ENCODE measurements around the gene CPNE7. TPM values are rescaled to one million over a fixed set of nuclear protein-coding genes. Genes with fewer than 3 reads are reported as not detected.

Gene CPNE7
- total and polyA plus RNA-seq, 5 donors: not detected

DNA sequence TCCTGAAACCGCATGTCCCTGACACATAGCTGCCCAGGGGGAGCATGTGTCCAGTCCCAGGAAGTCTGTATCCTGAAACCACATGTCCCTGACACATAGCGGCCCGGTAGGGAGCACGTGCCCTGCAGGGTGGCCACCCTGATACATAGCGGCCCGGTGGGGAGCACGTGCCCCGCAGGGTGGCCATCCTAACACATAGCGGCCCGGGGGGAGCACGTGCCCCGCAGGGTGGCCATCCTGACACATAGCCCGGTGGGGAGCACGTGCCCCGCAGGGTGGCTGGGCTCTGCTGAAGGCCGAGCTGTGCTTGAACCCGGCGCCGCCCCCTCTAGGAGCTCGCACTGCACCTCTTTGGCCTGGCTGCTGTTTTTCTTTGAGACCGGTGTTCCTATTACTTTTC is 33.8 kb upstream of the CPNE7 start:
- intact Hi-C loops (cut with DNase I): no loop called here
- Histone ChIP-seq H3K4me3 (ENCODE audit: low read length) (no peak overlapping the region), H3K9me3 (ENCODE audit: control insufficient read depth, low read length) (no peaks in the 10 kb centered on the region), H3K27ac (ENCODE audit: low read length) (no peak overlapping the region), H3K27me3 (ENCODE audit: control insufficient read depth, insufficient read depth) (no peaks in the 10 kb centered on the region), H3K4me1 (ENCODE audit: control insufficient read depth, insufficient read depth, low read length) (no peaks in the 10 kb centered on the region)
- peak; percentile 4 to 9 for ATAC-seq
- WGBS: 90% methylated on average over 21 of the region's 21 CpGs
- DNase-seq: no peak

DNA sequence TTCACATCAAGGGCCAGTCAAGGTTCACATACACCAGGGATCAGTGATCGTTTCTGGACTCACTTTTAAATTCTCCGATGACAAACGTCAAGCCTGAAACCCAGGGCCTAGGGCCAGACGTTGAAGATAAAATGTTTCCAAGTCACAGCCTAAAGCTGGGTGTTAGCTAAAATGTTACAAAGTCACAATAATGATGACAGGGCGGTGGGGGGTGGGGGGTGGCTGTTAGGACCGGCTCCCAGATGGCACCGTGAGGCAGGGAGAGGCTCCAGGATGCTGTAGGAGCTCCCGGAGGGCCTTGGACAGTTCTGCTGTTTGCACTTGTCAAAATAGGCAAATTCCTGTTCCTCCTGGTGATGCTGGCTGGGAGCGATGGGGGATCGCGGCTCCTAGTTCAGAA is 31.4 kb upstream of the CPNE7 start:
- no peak overlapping the region for H3K4me3 ChIP-seq (ENCODE audit: low read length)
- H3K27me3 ChIP-seq (ENCODE audit: control insufficient read depth, insufficient read depth): no peaks in the 10 kb centered on the region
- intact Hi-C loops (cut with DNase I): no loop called here
- WGBS: 89% methylated on average over 11 of the region's 11 CpGs
- H3K27ac ChIP-seq (ENCODE audit: low read length): no peak overlapping the region
- DNase-seq (no peak), ATAC-seq (no peak)
- no peaks in the 10 kb centered on the region for H3K9me3 ChIP-seq (ENCODE audit: control insufficient read depth, low read length)
- H3K4me1 ChIP-seq (ENCODE audit: control insufficient read depth, insufficient read depth, low read length): no peaks in the 10 kb centered on the region

DNA sequence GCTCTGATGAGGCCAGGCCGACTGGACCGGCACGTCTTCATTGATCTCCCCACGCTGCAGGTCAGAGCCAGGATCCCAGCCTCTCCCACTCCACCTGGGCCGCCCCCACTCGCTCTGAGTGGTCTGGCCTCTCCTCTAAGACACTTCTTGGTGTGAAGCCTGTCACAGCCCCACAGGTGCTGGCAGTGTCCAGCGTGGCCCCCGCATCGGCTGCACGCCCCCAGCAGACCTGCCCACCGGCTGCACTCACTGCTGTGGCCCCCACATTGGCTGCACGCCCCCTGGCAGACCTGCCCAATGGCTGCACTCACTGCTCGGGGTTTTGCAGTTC is 30.9 kb upstream of the CPNE7 start:
- WGBS: 92% methylated on average over 13 of the region's 13 CpGs
- no peak for ATAC-seq
- Histone ChIP-seq H3K9me3 (ENCODE audit: control insufficient read depth, low read length) (no peaks in the 10 kb centered on the region), H3K4me3 (ENCODE audit: low read length) (no peak overlapping the region), H3K4me1 (ENCODE audit: control insufficient read depth, insufficient read depth, low read length) (no peaks in the 10 kb centered on the region), H3K27ac (ENCODE audit: low read length) (no peak overlapping the region), H3K27me3 (ENCODE audit: control insufficient read depth, insufficient read depth) (no peaks in the 10 kb centered on the region)
- no peak for DNase-seq
- intact Hi-C loops (cut with DNase I): no loop called here

- ATAC-seq (no peak), DNase-seq (no peak)
- Histone ChIP-seq H3K27ac (ENCODE audit: low read length) (no peak overlapping the region), H3K27me3 (ENCODE audit: control insufficient read depth, insufficient read depth) (no peaks in the 10 kb centered on the region), H3K4me3 (ENCODE audit: low read length) (no peak overlapping the region), H3K4me1 (ENCODE audit: control insufficient read depth, insufficient read depth, low read length) (no peaks in the 10 kb centered on the region), H3K9me3 (ENCODE audit: control insufficient read depth, low read length) (no peaks in the 10 kb centered on the region)
- 89% methylated on average over 17 of the region's 17 CpGs for WGBS
- intact Hi-C loops (cut with DNase I): no loop called here
Observed at GRCh38 chr16:89545044-89545830, 30.3 kb upstream of the CPNE7 start.

GRCh38 chr16:89545831-89546574 is 29.6 kb upstream of the CPNE7 start:
- H3K27me3 ChIP-seq (ENCODE audit: control insufficient read depth, insufficient read depth): no peaks in the 10 kb centered on the region
- ATAC-seq (no peak), DNase-seq (no peak)
- no peak overlapping the region for H3K4me3 ChIP-seq (ENCODE audit: low read length)
- intact Hi-C loops (cut with DNase I): no loop called here
- no peaks in the 10 kb centered on the region for H3K4me1 ChIP-seq (ENCODE audit: control insufficient read depth, insufficient read depth, low read length)
- 96% methylated on average over 26 of the region's 26 CpGs for WGBS
- no peaks in the 10 kb centered on the region for H3K9me3 ChIP-seq (ENCODE audit: control insufficient read depth, low read length)
- H3K27ac ChIP-seq (ENCODE audit: low read length): no peak overlapping the region

DNA sequence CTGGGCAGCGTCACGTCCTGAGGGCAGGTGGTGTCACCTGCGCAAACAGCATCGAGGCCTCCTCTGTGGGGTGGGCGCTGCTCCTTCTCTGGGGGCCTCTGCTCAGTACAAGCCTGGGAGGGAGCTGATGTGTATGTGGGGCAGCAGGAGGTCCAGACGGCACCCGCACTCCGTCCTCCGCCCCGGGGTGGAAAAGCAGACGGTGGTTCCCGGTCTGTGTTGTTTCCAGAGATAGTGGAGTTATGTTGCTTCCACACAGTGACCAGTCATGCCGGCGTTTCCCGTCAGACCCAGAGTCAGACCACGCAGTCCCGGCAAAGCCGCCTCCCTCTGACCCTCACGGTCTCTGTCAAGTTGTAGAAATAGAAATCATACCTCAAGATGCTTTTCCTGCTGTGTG is 28.8 kb upstream of the CPNE7 start:
- no peak for DNase-seq
- no peaks in the 10 kb centered on the region for H3K9me3 ChIP-seq (ENCODE audit: control insufficient read depth, low read length)
- ATAC-seq: no peak
- H3K4me3 ChIP-seq (ENCODE audit: low read length): no peak overlapping the region
- no peaks in the 10 kb centered on the region for H3K4me1 ChIP-seq (ENCODE audit: control insufficient read depth, insufficient read depth, low read length)
- WGBS: 89% methylated on average over 19 of the region's 19 CpGs
- no peak overlapping the region for H3K27ac ChIP-seq (ENCODE audit: low read length)
- intact Hi-C loops (cut with DNase I): no loop called here
- no peaks in the 10 kb centered on the region for H3K27me3 ChIP-seq (ENCODE audit: control insufficient read depth, insufficient read depth)

DNA sequence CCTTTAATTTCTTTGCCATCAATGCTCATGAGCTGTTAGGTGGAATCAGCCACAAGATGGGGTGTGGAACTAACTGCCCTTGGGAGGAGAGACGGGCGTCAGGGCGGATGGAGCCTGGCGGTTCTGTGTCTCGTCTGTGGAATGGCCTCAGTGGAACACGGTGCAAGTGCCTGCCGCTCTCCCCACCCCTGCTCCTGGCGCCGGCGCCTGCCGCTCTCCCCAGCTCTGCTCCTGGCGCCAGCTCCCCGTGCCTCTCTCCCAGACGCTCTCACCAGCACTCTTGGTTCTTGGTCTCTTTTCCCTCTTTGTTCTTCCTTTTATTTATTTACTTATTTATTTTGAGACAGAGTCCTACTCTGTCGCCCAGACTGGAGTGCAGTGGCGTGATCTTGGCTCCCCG is 28.3 kb upstream of the CPNE7 start:
- Histone ChIP-seq H3K9me3 (ENCODE audit: control insufficient read depth, low read length) (no peaks in the 10 kb centered on the region), H3K27ac (ENCODE audit: low read length) (no peak overlapping the region), H3K4me3 (ENCODE audit: low read length) (no peak overlapping the region), H3K4me1 (ENCODE audit: control insufficient read depth, insufficient read depth, low read length) (no peaks in the 10 kb centered on the region), H3K27me3 (ENCODE audit: control insufficient read depth, insufficient read depth) (no peaks in the 10 kb centered on the region)
- intact Hi-C loops (cut with DNase I): no loop called here
- DNase-seq (no peak), ATAC-seq (no peak)
- WGBS: 94% methylated on average over 17 of the region's 17 CpGs

GRCh38 chr16:89547860-89548259 is 27.7 kb upstream of the CPNE7 start:
- H3K27me3 ChIP-seq (ENCODE audit: control insufficient read depth, insufficient read depth): no peaks in the 10 kb centered on the region
- WGBS: 96% methylated on average over 20 of the region's 20 CpGs
- DNase-seq (no peak), ATAC-seq (no peak)
- H3K4me1 ChIP-seq (ENCODE audit: control insufficient read depth, insufficient read depth, low read length): no peaks in the 10 kb centered on the region
- H3K27ac ChIP-seq (ENCODE audit: low read length): no peak overlapping the region
- intact Hi-C loops (cut with DNase I): no loop called here
- no peaks in the 10 kb centered on the region for H3K9me3 ChIP-seq (ENCODE audit: control insufficient read depth, low read length)
- H3K4me3 ChIP-seq (ENCODE audit: low read length): no peak overlapping the region

DNA sequence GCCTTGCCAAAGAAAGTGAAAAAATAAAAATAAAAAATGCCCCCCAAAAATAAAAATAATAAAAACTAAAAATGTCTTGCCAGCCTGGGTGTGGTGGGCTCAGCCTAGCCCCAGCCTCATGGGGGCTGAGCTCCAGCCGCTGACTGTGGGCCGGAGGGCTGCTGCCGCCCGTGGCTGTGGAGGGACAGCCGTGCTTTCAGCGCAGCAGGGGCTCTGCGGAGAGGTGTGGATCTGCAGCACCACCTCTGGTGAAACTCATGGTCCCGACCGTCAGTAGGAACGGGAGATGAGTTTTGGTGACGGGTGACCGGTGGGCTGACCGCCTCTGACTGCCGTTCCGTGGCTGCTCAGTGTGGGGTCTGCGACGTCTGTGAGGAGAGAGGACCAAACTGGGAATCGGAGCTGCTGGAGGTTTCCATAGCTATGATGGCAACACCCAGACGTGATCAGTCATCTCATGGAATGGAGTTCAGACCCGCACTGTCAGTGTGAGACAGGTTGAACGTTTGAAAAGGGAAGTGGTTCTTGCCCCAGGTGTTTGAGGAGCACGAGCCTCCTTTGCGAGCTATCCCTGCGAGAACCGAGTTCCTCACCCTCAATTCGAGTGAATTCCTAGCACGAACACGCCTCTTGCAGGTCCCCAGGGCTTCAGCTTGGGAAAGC is 27.1 kb upstream of the CPNE7 start:
- no peaks in the 10 kb centered on the region for H3K4me1 ChIP-seq (ENCODE audit: control insufficient read depth, insufficient read depth, low read length)
- intact Hi-C loops (cut with DNase I): no loop called here
- no peaks in the 10 kb centered on the region for H3K27me3 ChIP-seq (ENCODE audit: control insufficient read depth, insufficient read depth)
- H3K4me3 ChIP-seq (ENCODE audit: low read length): no peak overlapping the region
- WGBS: 88% methylated on average over 28 of the region's 28 CpGs
- ATAC-seq (no peak), DNase-seq (no peak)
- no peaks in the 10 kb centered on the region for H3K9me3 ChIP-seq (ENCODE audit: control insufficient read depth, low read length)
- H3K27ac ChIP-seq (ENCODE audit: low read length): no peak overlapping the region

DNA sequence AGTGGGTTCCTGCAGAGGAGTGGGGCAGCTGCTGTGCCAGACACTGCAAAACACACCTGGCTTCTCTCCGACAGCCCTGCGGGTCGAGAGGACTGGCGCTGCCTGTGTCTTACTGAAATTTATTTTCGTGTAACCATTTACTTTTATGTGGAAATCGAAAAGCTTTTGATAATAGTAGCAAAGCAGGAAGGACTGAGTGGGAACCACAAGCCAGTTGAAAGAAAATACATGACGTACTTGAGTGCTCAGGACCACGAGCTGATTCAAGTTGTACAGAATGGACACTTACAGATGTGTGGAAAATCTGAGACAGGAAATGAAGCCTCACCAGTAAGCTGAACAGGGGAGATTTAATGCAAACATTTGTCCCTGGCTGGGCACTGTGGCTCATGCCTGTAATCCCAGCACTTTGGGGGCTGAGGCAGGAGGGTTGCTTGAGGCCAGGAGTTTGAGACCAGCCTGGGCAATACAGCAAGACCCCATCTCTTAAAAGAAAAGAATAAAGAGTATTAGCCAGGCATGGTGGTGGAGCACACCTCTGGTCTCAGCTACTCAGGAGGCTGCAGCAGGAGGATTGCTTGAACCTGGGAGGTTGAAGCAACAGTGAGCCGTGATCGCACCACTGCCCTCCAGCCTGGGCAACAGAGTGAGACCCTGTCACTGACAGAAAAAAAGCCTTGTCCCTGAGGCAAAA is 26.4 kb upstream of the CPNE7 start:
- Histone ChIP-seq H3K4me3 (ENCODE audit: low read length) (no peak overlapping the region), H3K27ac (ENCODE audit: low read length) (no peak overlapping the region), H3K9me3 (ENCODE audit: control insufficient read depth, low read length) (no peaks in the 10 kb centered on the region), H3K27me3 (ENCODE audit: control insufficient read depth, insufficient read depth) (no peaks in the 10 kb centered on the region), H3K4me1 (ENCODE audit: control insufficient read depth, insufficient read depth, low read length) (no peaks in the 10 kb centered on the region)
- intact Hi-C loops (cut with DNase I): no loop called here
- DNase-seq (no peak), ATAC-seq (no peak)
- WGBS: 91% methylated on average over 10 of the region's 10 CpGs
